GM19395 (cell line): ENCODE measurements around the gene FIBP.
"Not testable (repeated sequence)": the region's sequence is repeated elsewhere in the genome, so short reads cannot be mapped to it uniquely, and the experiment has no call there.

Source experiments
- ATAC-seq: cut with Tn5 transposase; IDR thresholded peaks from one replicate; pipeline ENCODE4 v1.9.1; 2021; ENCODE audit warnings: mild to moderate bottlenecking, moderate library complexity; ENCODE audit not compliant: unreplicated experiment

FIBP gene

GRCh38 chr11:65915101-65915820 lies 27.0 kb upstream of the FIBP start:
- ATAC-seq, result no peak

GRCh38 chr11:65912845-65913244 lies 24.6 kb upstream of the FIBP start:
- ATAC-seq, result no peak

- ATAC-seq, result no peak
These were observed 23.7 kb upstream of the FIBP start for GRCh38 chr11:65911682-65912568.

GRCh38 chr11:65907878-65908277 lies 19.6 kb upstream of the FIBP start:
- no peak for ATAC-seq

GRCh38 chr11:65906602-65907001 lies 18.3 kb upstream of the FIBP start:
- no peak for ATAC-seq

GRCh38 chr11:65903715-65904114 lies 15.4 kb upstream of the FIBP start:
- no peak for ATAC-seq

GRCh38 chr11:65903068-65903481 lies 14.8 kb upstream of the FIBP start:
- no peak for ATAC-seq

GRCh38 chr11:65900899-65901180 lies 12.6 kb upstream of the FIBP start:
- no peak for ATAC-seq

- peak; percentile 77 for ATAC-seq
These were observed 12.0 kb upstream of the FIBP start, which contains the start of gene FOSL1 for GRCh38 chr11:65900125-65900898. Gene FOSL1 (minus strand): TSS chr11:65900388. CDS start chr11:65900339, 49 bp downstream.

- no peak for ATAC-seq
These were observed 11.3 kb upstream of the FIBP start for GRCh38 chr11:65899356-65900124.

- ATAC-seq, result no peak
These were observed 10.5 kb upstream of the FIBP start for GRCh38 chr11:65898656-65899355.

GRCh38 chr11:65897020-65897471 lies 8.8 kb upstream of the FIBP start:
- no peak for ATAC-seq

GRCh38 chr11:65896034-65896999 lies 8.0 kb upstream of the FIBP start:
- no peak for ATAC-seq

- ATAC-seq, result no peak
These were observed 7.3 kb upstream of the FIBP start for GRCh38 chr11:65895482-65895981.

GRCh38 chr11:65894034-65894591 lies 5.8 kb upstream of the FIBP start:
- no peak for ATAC-seq

GRCh38 chr11:65892661-65893317 lies 4.5 kb upstream of the FIBP start:
- no peak for ATAC-seq

- ATAC-seq, result not testable (repeated sequence)
These were observed 3.9 kb upstream of the FIBP start for GRCh38 chr11:65892137-65892540.
